Transverse colon (tissue), 4 donors: Measurements from ENCODE around the gene SCAP. TPM values are rescaled to one million over a fixed set of nuclear protein-coding genes. Genes with fewer than 3 reads are reported as not detected.
A peak's percentile ranks its signal among the peaks of the same experiment; 100 is the strongest.

Experiments
- DNase-seq: peaks from one replicate; pipeline ENCODE4 v3.0.0-alpha.2; 2019
- H3K27ac ChIP-seq, 4 donors: fragments of 200-600 bp; sonication (generic); 2 replicates each; pipeline ENCODE4 v1.5.1; 2016 to 2018; ENCODE audit warnings: inconsistent platforms in 4 of 4
- H3K27me3 ChIP-seq: fragments of 200-600 bp; sonication (generic); 2 replicates; pipeline ENCODE4 v1.5.1; 2017; ENCODE audit warnings: inconsistent platforms
- H3K36me3 ChIP-seq, 4 donors: fragments of 200-600 bp; sonication (generic); 2 replicates each; pipeline ENCODE4 v1.5.1; 2017 to 2019; ENCODE audit warnings: inconsistent platforms in 4 of 4
- H3K4me1 ChIP-seq, 4 donors: fragments of 200-600 bp; sonication (generic); 2 replicates each; pipeline ENCODE4 v1.5.1; 2017 to 2020; ENCODE audit warnings: inconsistent platforms in 4 of 4
- H3K4me3 ChIP-seq, 4 donors: fragments of 200-600 bp; sonication (generic); 1 replicate in 1 of 4; 2 replicates in 3 of 4; pipeline versions ENCODE4 v1.5.1 to v1.6.1; 2017 to 2019; ENCODE audit warnings: inconsistent platforms in 4 of 4
- H3K9me3 ChIP-seq, 2 donors: fragments of 200-600 bp; sonication (generic); 2 replicates each; pipeline ENCODE4 v1.5.1; 2017 to 2019; ENCODE audit warnings: inconsistent platforms in 2 of 2
- CTCF ChIP-seq, 5 experiments: fragments of 200-600 bp in 3 of 5; fragments of 450-650 bp in 2 of 5; sonication (generic) in 3 of 5; IDR thresholded peaks; 1 replicate in 2 of 5; 2 replicates in 3 of 5; pipeline ENCODE4 v1.5.1; 2016 to 2017; ENCODE audit warnings: antibody characterized with exemption in 5 of 5, inconsistent platforms in 3 of 5, mild to moderate bottlenecking in 2 of 5, moderate library complexity in 1 of 5
- EP300 ChIP-seq: sonication (generic); formaldehyde crosslinking; IDR thresholded peaks from one replicate; pipeline ENCODE4 v1.6.1; 2017; ENCODE audit warnings: antibody characterized with exemption, low read depth
- POLR2A ChIP-seq: fragments of 450-650 bp; IDR thresholded peaks from one replicate; pipeline ENCODE4 v1.6.1; 2016; ENCODE audit warnings: antibody characterized with exemption, mild to moderate bottlenecking, moderate library complexity
- POLR2AphosphoS5 ChIP-seq, 3 donors: sonication (generic); formaldehyde crosslinking; IDR thresholded peaks; one replicate each; pipeline ENCODE4 v1.6.1; 2016; ENCODE audit warnings: antibody characterized with exemption in 3 of 3
- WGBS, 2 donors: methylation state at CpG; one replicate each; pipeline ENCODE4 v1.1.5; 2018; ENCODE audit warnings: low coverage in 1 of 2; 5-methylcytosine and 5-hydroxymethylcytosine counted together
- in situ Hi-C, 4 donors: fragments of 200-750 bp; cut with MboI; loops; one replicate each; pipeline versions ENCODE4 v1.15.0 to v1.15.1; 2017; ENCODE audit warnings: low sequenced_read_pairs in 3 of 4, low pct_ligation_motif_present in 1 of 4, low pct_unique_long_range_greater_than_20kb in 1 of 4
- intact Hi-C: fragments of 100-400 bp; cut with DNase I; formaldehyde crosslinking; loops from one replicate; pipeline ENCODE4 v1.15.1; 2023; ENCODE audit warnings: low total_unique reads
- total RNA-seq, 4 donors: library from RNA; depleted of rRNA; stranded (reverse); fragments of >200 nt; gene quantifications; one replicate each; pipeline ENCODE4 v1.1.0, GENCODE V29; 2016

Gene SCAP
- total RNA-seq, 4 donors from 2014 or later = 160 to 288 (median 198) TPM

GRCh38 chr3:47399016-47399415 lies 76.7 kb downstream of the SCAP start:
- TF ChIP-seq EP300 (no peak), POLR2A (no peak), CTCF (IDR thresholded peaks at IDR 0.05) (no peak), POLR2AphosphoS5 (IDR thresholded peaks at IDR 0.05) (no peak)
- Histone ChIP-seq H3K4me1 (peaks cover 0 to 21% (median 8%) of the 10 kb centered on the region in 4 donors), H3K27ac (no peak overlapping the region), H3K9me3 (no peaks in the 10 kb centered on the region), H3K4me3 (no peak overlapping the region), H3K36me3 (peaks cover 0 to 7% (median 3%) of the 10 kb centered on the region in 4 donors), H3K27me3 (no peaks in the 10 kb centered on the region)
- WGBS, 2 donors = 83 to 100% methylated on average over 1 of the region's 1 CpG
- intact Hi-C loops = no loop called here
- in situ Hi-C loops = no loop called here
- no peak for DNase-seq

- Histone ChIP-seq H3K4me1 (peaks cover 0 to 28% (median 13%) of the 10 kb centered on the region in 4 donors), H3K4me3 (no peak overlapping the region), H3K27me3 (no peaks in the 10 kb centered on the region), H3K9me3 (no peaks in the 10 kb centered on the region), H3K36me3 (peaks cover 0 to 7% (median 3%) of the 10 kb centered on the region in 4 donors), H3K27ac (peak overlapping the region in 3 of 4 donors; percentile 9 to 22 (median 12))
- intact Hi-C loops (no loop called here), in situ Hi-C loops (no loop called here)
- WGBS, 2 donors = 81 to 82% methylated on average over 7 of the region's 7 CpGs
- no peak for TF ChIP-seq CTCF (IDR thresholded peaks at IDR 0.05)
- TF ChIP-seq POLR2A = no peak
- TF ChIP-seq EP300 = no peak
- TF ChIP-seq POLR2AphosphoS5 (IDR thresholded peaks at IDR 0.05) = no peak
- DNase-seq = no peak
Measured at GRCh38 chr3:47398228-47398627, 77.5 kb downstream of the SCAP start.

GRCh38 chr3:47394881-47395280 lies 80.9 kb downstream of the SCAP start:
- in situ Hi-C loops (no loop called here), intact Hi-C loops (no loop called here)
- Histone ChIP-seq H3K9me3 (no peaks in the 10 kb centered on the region), H3K36me3 (peaks cover 0 to 7% (median 3%) of the 10 kb centered on the region in 4 donors), H3K27me3 (no peaks in the 10 kb centered on the region), H3K4me3 (no peak overlapping the region), H3K4me1 (peaks cover 0 to 28% (median 13%) of the 10 kb centered on the region in 4 donors), H3K27ac (no peak overlapping the region)
- TF ChIP-seq CTCF (IDR thresholded peaks at IDR 0.05) (no peak), EP300 (no peak), POLR2A (no peak), POLR2AphosphoS5 (IDR thresholded peaks at IDR 0.05) (no peak)
- DNase-seq = no peak
- 70 to 83% methylated on average over 2 to 3 of the region's 3 CpGs for WGBS, 2 donors

GRCh38 chr3:47394140-47394870 lies 81.4 kb downstream of the SCAP start:
- in situ Hi-C loops (no loop called here), intact Hi-C loops (no loop called here)
- Histone ChIP-seq H3K4me3 (no peak overlapping the region), H3K27me3 (no peaks in the 10 kb centered on the region), H3K36me3 (peaks cover 0 to 5% (median 1%) of the 10 kb centered on the region in 4 donors), H3K27ac (no peak overlapping the region), H3K9me3 (no peaks in the 10 kb centered on the region), H3K4me1 (peaks cover 0 to 28% (median 13%) of the 10 kb centered on the region in 4 donors)
- no peak for DNase-seq
- TF ChIP-seq EP300 (no peak), POLR2AphosphoS5 (IDR thresholded peaks at IDR 0.05) (no peak), POLR2A (no peak), CTCF (IDR thresholded peaks at IDR 0.05) (no peak)
- WGBS, 2 donors = 38 to 58% methylated on average over 4 to 8 of the region's 8 CpGs
